ENCODE data around the gene VASH1. TPM values are rescaled to one million over a fixed set of nuclear protein-coding genes. Genes with fewer than 3 reads are reported as not detected.

The VASH1 gene
- total RNA-seq, 1 experiment from 2014 or later, result 4.8 TPM

Other genes starting within 250 kb of the VASH1 start
- gene ANGEL1, start 51.4 kb downstream of the VASH1 start, total RNA-seq (2014; rRNA removed; shearing (Covaris generic)), result 23.3 and 28.5 TPM in 2 replicates
- gene LRRC74A, start 64.9 kb downstream of the VASH1 start, total RNA-seq (2014; rRNA removed; shearing (Covaris generic)), result not detected in 2 replicates

All from H7 (cell line).